ENCODE results near the gene PJA2.

Gene PJA2

GRCh38 chr5:109408991-109409843, 557 bp downstream of the PJA2 start:
- peak; percentile 88 for DNase-seq (ENCODE audit: low spot score)

GRCh38 chr5:109407913-109408312, 1.9 kb downstream of the PJA2 start:
- peak; percentile 21 for DNase-seq (ENCODE audit: low spot score)

GRCh38 chr5:109406719-109407118, 3.1 kb downstream of the PJA2 start:
- no peak for DNase-seq (ENCODE audit: low spot score)

GRCh38 chr5:109404428-109404960, 5.3 kb downstream of the PJA2 start:
- no peak for DNase-seq (ENCODE audit: low spot score)

GRCh38 chr5:109403469-109403868, 6.3 kb downstream of the PJA2 start:
- DNase-seq (ENCODE audit: low spot score), result no peak

GRCh38 chr5:109399092-109399759, 10.5 kb downstream of the PJA2 start:
- no peak for DNase-seq (ENCODE audit: low spot score)

- no peak for DNase-seq (ENCODE audit: low spot score)
Observed at GRCh38 chr5:109396965-109397364, 12.8 kb downstream of the PJA2 start.

GRCh38 chr5:109394806-109395205, 15.0 kb downstream of the PJA2 start:
- DNase-seq (ENCODE audit: low spot score), result no peak

GRCh38 chr5:109390188-109390587, 19.6 kb downstream of the PJA2 start:
- no peak for DNase-seq (ENCODE audit: low spot score)

- no peak for DNase-seq (ENCODE audit: low spot score)
Observed at GRCh38 chr5:109388407-109388806, 21.4 kb downstream of the PJA2 start.

GRCh38 chr5:109387408-109387974, 22.3 kb downstream of the PJA2 start:
- no peak for DNase-seq (ENCODE audit: low spot score)

- no peak for DNase-seq (ENCODE audit: low spot score)
Observed at GRCh38 chr5:109378095-109378494, 31.7 kb downstream of the PJA2 start.

- DNase-seq (ENCODE audit: low spot score), result no peak
Observed at GRCh38 chr5:109374625-109375024, 35.1 kb downstream of the PJA2 start.

- DNase-seq (ENCODE audit: low spot score), result no peak
Observed at GRCh38 chr5:109373932-109374331, 35.8 kb downstream of the PJA2 start.

- DNase-seq (ENCODE audit: low spot score), result no peak
Observed at GRCh38 chr5:109370343-109370742, 39.4 kb downstream of the PJA2 start.

- DNase-seq (ENCODE audit: low spot score), result no peak
Observed at GRCh38 chr5:109365653-109366052, 44.1 kb downstream of the PJA2 start.

GRCh38 chr5:109364977-109365376, 44.8 kb downstream of the PJA2 start:
- no peak for DNase-seq (ENCODE audit: low spot score)

- no peak for DNase-seq (ENCODE audit: low spot score)
Observed at GRCh38 chr5:109359642-109360041, 50.1 kb downstream of the PJA2 start.

- no peak for DNase-seq (ENCODE audit: low spot score)
Observed at GRCh38 chr5:109357807-109358206, 52.0 kb downstream of the PJA2 start.

GRCh38 chr5:109354761-109355160, 55.0 kb downstream of the PJA2 start:
- no peak for DNase-seq (ENCODE audit: low spot score)

GRCh38 chr5:109351988-109352864, 57.5 kb downstream of the PJA2 start:
- no peak for DNase-seq (ENCODE audit: low spot score)
